ENCODE results near the gene PCSK6. TPM values are rescaled to one million over a fixed set of nuclear protein-coding genes. Genes with fewer than 3 reads are reported as not detected.
A peak's percentile ranks its signal among the peaks of the same experiment; 100 is the strongest.

Gene PCSK6
- total RNA-seq, 5 donors from 2014 or later (not counting 1 experiment from before 2014, with no cell fraction given), result 0.16 to 2.2 (median 1.3) TPM

DNA sequence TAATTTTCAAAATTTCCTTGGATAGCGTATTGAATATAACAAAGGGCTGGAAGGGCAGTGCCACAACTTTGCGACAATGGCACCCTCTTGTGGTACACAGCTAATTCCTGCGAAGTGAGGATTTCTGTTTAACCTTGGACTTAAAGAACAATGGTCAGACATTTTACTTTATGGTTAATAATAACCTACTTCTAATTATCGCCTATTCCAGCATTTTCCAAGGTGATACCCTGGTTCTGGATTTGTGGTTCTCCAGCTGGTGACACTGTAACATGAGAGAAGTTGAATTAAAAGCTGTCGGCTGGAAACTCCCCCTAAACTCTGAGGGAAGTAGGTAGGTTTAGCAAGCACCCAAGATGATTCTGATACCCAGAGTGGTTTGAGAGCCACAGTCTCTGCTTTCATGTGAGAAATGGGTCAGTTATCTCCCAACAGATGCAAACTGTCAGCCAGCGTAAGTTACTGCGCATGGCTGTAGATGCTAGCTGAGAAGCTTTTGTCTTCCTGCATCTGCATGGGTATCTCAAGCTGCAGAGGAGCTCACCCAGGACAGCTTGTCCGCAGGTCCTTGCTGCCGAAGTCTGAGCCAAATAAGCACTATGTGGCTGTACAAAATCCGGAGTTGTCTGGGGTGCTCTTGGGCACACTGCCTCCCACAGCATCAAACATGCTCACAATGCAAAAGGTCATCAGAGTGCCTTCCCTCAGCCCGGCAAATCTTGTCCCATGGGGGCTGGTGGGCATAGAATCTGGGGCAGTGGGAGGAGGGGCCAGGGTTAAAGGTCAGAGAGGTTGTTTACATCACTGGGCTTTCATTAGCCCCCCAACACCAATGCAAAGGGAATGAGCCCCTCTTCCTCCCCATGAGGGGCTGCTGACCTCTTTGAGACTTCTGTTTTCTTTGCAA, 231.0 kb downstream of the PCSK6 start:
- Mint-ChIP-seq H3K27ac (no peak overlapping the region), H3K27me3 (peaks cover 0 to 17% of the 10 kb centered on the region in 2 donors), H3K9me3 (no peaks in the 10 kb centered on the region), H3K4me1 (peaks cover 2 to 6% (median 4%) of the 10 kb centered on the region in 3 donors), H3K36me3 (no peaks in the 10 kb centered on the region), H3K4me3 (no peak overlapping the region)
- peak in 26 of 35 experiments; percentile 16 to 82 (median 37) for DNase-seq
- Histone ChIP-seq H3K27me3 (replicated peaks in 1 of 2; ENCODE audit: control insufficient read depth in 2 of 2, extremely low read depth in 1 of 2, insufficient read depth in 2 of 2, low read length in 1 of 2) (peaks cover 0 to 14% of the 10 kb centered on the region in 2 experiments), H3K4me3 (ENCODE audit: control insufficient read depth in 1 of 2, extremely low read depth in 1 of 2, low read length in 1 of 2) (no peak overlapping the region), H3K27ac (ENCODE audit: low read length) (no peak overlapping the region), H3K4me1 (ENCODE audit: control insufficient read depth in 1 of 2, extremely low read depth in 1 of 2, insufficient read depth in 2 of 2, low read length in 2 of 2) (no peaks in the 10 kb centered on the region), H3K36me3 (ENCODE audit: control insufficient read depth in 2 of 2, extremely low read depth in 1 of 2, insufficient read depth in 1 of 2, low read length in 1 of 2) (no peaks in the 10 kb centered on the region), H3K9me3 (no peaks in the 10 kb centered on the region)
- ChIA-PET POLR2A (no interaction called here), CTCF (interaction anchor here (0.6 to 1.7 kb wide), 20 partner anchors 9 to 246 kb away, joined by 3 to 14 read pairs (median 4); no protein-coding TSS in a partner anchor)
- peak; percentile 50 to 70 (median 66) for ATAC-seq (replicated peaks in 1 of 4)
- 88% methylated on average over 4 of the region's 11 CpGs for WGBS (ENCODE audit: insufficient coverage)

DNA sequence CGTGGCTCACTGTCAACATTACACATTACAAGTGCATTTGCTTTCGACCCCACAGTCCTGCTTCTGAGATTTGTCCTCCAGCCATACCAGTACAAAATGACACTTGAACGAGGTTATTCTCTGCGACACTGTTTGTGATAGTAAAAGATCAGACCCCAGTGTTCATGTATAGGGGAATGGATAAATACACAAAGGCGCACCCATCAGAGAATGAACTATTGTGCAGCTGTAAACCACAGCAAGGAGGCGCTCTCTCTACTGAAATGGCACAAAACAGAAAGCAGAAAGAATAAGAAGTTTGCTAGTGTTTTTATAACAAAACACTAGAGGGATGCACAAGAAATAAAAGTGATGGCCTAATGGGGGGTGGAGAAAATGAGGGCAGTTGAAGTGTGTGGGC, 232.8 kb downstream of the PCSK6 start:
- CTCF ChIA-PET, result no interaction called here
- DNase-seq (peak in 2 of 35 experiments; percentile 8 to 24), ATAC-seq (replicated peaks in 1 of 4) (no peak)
- WGBS (ENCODE audit: insufficient coverage), result no CpG with 5 or more reads among the region's 6 CpGs
- Mint-ChIP-seq H3K4me1 (peaks cover 10 to 15% (median 12%) of the 10 kb centered on the region in 3 donors), H3K4me3 (no peak overlapping the region), H3K27ac (no peak overlapping the region), H3K9me3 (no peaks in the 10 kb centered on the region), H3K27me3 (peaks cover 0 to 17% of the 10 kb centered on the region in 2 donors), H3K36me3 (no peaks in the 10 kb centered on the region)
- peaks cover 0 to 5% of the 10 kb centered on the region in 2 experiments for H3K4me1 ChIP-seq (ENCODE audit: control insufficient read depth in 1 of 2, extremely low read depth in 1 of 2, insufficient read depth in 2 of 2, low read length in 2 of 2)
- POLR2A ChIA-PET, result no interaction called here
- no peak overlapping the region for H3K27ac ChIP-seq (ENCODE audit: low read length)
- peaks cover 0 to 12% of the 10 kb centered on the region in 2 experiments for H3K27me3 ChIP-seq (replicated peaks in 1 of 2; ENCODE audit: control insufficient read depth in 2 of 2, extremely low read depth in 1 of 2, insufficient read depth in 2 of 2, low read length in 1 of 2)
- H3K9me3 ChIP-seq, result no peaks in the 10 kb centered on the region
- H3K36me3 ChIP-seq (ENCODE audit: control insufficient read depth in 2 of 2, extremely low read depth in 1 of 2, insufficient read depth in 1 of 2, low read length in 1 of 2), result no peaks in the 10 kb centered on the region
- no peak overlapping the region for H3K4me3 ChIP-seq (ENCODE audit: control insufficient read depth in 1 of 2, extremely low read depth in 1 of 2, low read length in 1 of 2)

DNA sequence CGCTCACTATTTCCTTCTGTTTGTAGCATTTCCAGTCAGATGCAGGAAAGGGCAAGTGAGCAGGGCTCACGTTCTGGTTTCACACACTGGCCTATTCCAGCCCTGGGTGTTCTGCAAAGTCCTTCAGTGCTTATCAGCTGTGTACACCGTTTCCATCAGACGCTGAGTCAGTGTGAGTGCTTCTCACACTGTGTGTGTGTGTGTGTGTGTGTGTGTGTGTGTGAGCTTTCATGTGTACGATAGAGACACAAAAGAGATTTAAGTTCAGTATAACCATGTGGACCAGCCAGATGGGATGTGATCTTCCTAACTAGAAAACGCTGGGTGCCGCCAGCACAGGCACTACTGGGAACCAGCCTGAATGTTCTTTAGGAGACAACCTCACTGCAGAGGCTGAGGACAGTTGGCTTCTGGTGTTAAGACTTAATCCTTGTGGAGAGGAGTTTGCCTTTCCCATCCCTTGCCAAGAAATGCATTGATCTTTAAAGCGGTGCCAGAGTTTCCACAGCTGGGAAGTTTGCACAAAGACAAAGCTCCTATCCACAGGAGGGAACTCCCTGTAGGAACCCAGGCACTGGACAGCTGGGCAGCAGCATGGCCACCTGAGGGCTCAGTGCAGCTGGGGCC, 233.8 kb downstream of the PCSK6 start:
- H3K36me3 Mint-ChIP-seq, result no peaks in the 10 kb centered on the region
- CTCF ChIA-PET, result interaction anchor here (0.7 to 0.9 kb wide), 3 partner anchors 25 to 189 kb away, joined by 3 to 4 read pairs (median 3); no protein-coding TSS in a partner anchor
- no peak overlapping the region for H3K4me3 ChIP-seq (ENCODE audit: control insufficient read depth in 1 of 2, extremely low read depth in 1 of 2, low read length in 1 of 2)
- peaks cover 0 to 8% of the 10 kb centered on the region in 2 experiments for H3K4me1 ChIP-seq (ENCODE audit: control insufficient read depth in 1 of 2, extremely low read depth in 1 of 2, insufficient read depth in 2 of 2, low read length in 2 of 2)
- peaks cover 0 to 17% of the 10 kb centered on the region in 2 donors for H3K27me3 Mint-ChIP-seq
- H3K4me1 Mint-ChIP-seq, result peaks cover 10 to 15% (median 13%) of the 10 kb centered on the region in 3 donors
- no peaks in the 10 kb centered on the region for H3K36me3 ChIP-seq (ENCODE audit: control insufficient read depth in 2 of 2, extremely low read depth in 1 of 2, insufficient read depth in 1 of 2, low read length in 1 of 2)
- WGBS (ENCODE audit: insufficient coverage), result 57% methylated on average over 8 of the region's 8 CpGs
- POLR2A ChIA-PET, result no interaction called here
- ATAC-seq (replicated peaks in 1 of 4) (no peak), DNase-seq (no peak)
- H3K27me3 ChIP-seq (replicated peaks in 1 of 2; ENCODE audit: control insufficient read depth in 2 of 2, extremely low read depth in 1 of 2, insufficient read depth in 2 of 2, low read length in 1 of 2), result peaks cover 0 to 10% of the 10 kb centered on the region in 2 experiments
- no peaks in the 10 kb centered on the region for H3K9me3 Mint-ChIP-seq
- no peak overlapping the region for H3K27ac ChIP-seq (ENCODE audit: low read length)
- no peak overlapping the region for H3K4me3 Mint-ChIP-seq
- H3K27ac Mint-ChIP-seq, result no peak overlapping the region
- no peaks in the 10 kb centered on the region for H3K9me3 ChIP-seq

DNA sequence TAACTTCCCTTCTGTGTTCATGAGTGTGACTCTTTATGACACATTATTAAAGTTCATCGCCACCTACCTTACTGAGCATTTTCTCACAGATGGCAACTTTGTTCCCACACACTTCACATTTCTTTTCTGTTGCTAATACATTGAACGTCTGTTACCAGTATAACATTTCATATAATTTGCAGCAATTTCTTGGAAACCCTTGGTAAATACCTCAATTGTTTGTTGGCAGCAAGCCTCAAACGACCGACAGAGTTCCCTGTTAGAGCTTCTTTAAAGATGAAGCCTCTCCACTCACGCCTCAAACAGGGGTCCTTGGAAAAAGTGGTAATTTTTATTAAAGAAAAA, 234.5 kb downstream of the PCSK6 start:
- H3K27ac Mint-ChIP-seq, result no peak overlapping the region
- Histone ChIP-seq H3K4me1 (ENCODE audit: control insufficient read depth in 1 of 2, extremely low read depth in 1 of 2, insufficient read depth in 2 of 2, low read length in 2 of 2) (peaks cover 6 to 14% of the 10 kb centered on the region in 2 experiments), H3K4me3 (ENCODE audit: control insufficient read depth in 1 of 2, extremely low read depth in 1 of 2, low read length in 1 of 2) (no peak overlapping the region), H3K27ac (ENCODE audit: low read length) (no peak overlapping the region), H3K27me3 (replicated peaks in 1 of 2; ENCODE audit: control insufficient read depth in 2 of 2, extremely low read depth in 1 of 2, insufficient read depth in 2 of 2, low read length in 1 of 2) (peaks cover 0 to 5% of the 10 kb centered on the region in 2 experiments), H3K9me3 (no peaks in the 10 kb centered on the region), H3K36me3 (ENCODE audit: control insufficient read depth in 2 of 2, extremely low read depth in 1 of 2, insufficient read depth in 1 of 2, low read length in 1 of 2) (no peaks in the 10 kb centered on the region)
- ChIA-PET POLR2A (no interaction called here), CTCF (interaction anchor here in 1 of 2 donors (0.9 kb wide), 1 partner anchor 11 kb away, joined by 3 read pairs; no protein-coding TSS in a partner anchor)
- WGBS (ENCODE audit: insufficient coverage), result no CpG with 5 or more reads among the region's 5 CpGs
- DNase-seq (no peak), ATAC-seq (replicated peaks in 1 of 4) (no peak)
- no peaks in the 10 kb centered on the region for H3K9me3 Mint-ChIP-seq
- peaks cover 0 to 14% of the 10 kb centered on the region in 2 donors for H3K27me3 Mint-ChIP-seq
- H3K36me3 Mint-ChIP-seq, result no peaks in the 10 kb centered on the region
- no peak overlapping the region for H3K4me3 Mint-ChIP-seq
- peaks cover 17 to 22% (median 20%) of the 10 kb centered on the region in 3 donors for H3K4me1 Mint-ChIP-seq

DNA sequence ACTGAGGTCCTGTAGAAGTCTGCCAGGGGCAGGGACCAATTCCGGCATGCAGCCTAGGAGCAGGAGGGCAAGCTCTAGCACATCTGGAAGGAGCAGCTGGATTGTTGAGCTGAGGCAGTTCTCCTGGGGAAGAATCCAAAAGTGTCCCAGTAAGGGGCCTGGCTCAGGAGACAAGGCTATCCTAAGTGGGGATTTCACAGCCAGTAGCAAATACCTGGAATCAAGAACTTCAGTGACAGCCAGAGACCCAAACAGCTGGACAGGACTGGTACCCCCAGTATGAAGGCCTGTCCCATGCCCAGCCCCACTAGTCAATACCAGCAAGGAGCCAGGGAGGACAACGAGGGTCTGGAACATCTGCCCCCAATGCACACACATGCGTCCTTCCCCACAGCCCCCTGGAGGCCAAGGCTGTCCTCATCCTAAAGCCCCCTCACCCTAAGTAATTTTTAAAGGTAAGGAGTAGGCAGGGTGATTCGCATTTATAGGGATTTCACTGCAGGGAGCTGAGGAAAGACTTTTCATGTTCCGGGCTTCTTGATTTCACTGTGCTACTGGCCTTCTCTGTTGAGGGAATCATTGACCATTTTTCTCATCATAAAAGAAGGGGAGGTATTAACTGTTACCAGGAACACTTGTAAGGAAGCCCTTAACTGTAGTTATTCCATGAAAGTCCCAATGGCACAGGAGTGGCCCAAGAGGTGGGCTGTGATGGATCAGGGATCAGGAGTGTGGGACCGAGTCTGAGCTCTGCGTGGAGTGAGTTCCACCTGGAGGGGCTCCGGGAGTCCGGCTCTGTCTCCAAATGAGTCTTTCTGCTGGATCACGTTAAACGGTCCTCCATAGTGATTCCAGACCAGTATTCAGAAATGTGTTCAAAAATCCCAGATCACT, 235.1 kb downstream of the PCSK6 start:
- H3K9me3 ChIP-seq, result no peaks in the 10 kb centered on the region
- no peak overlapping the region for H3K27ac Mint-ChIP-seq
- no peaks in the 10 kb centered on the region for H3K36me3 ChIP-seq (ENCODE audit: control insufficient read depth in 2 of 2, extremely low read depth in 1 of 2, insufficient read depth in 1 of 2, low read length in 1 of 2)
- ATAC-seq (replicated peaks in 1 of 4) (no peak), DNase-seq (no peak)
- H3K27me3 ChIP-seq (replicated peaks in 1 of 2; ENCODE audit: control insufficient read depth in 2 of 2, extremely low read depth in 1 of 2, insufficient read depth in 2 of 2, low read length in 1 of 2), result peaks cover 0 to 5% of the 10 kb centered on the region in 2 experiments
- ChIA-PET CTCF (interaction anchor here in 1 of 2 donors (0.9 kb wide), 1 partner anchor 10 kb away, joined by 3 read pairs; no protein-coding TSS in a partner anchor), POLR2A (no interaction called here)
- peaks cover 0 to 10% of the 10 kb centered on the region in 2 donors for H3K27me3 Mint-ChIP-seq
- H3K4me3 Mint-ChIP-seq, result no peak overlapping the region
- H3K4me1 Mint-ChIP-seq, result peaks cover 23 to 27% (median 26%) of the 10 kb centered on the region in 3 donors
- no peak overlapping the region for H3K27ac ChIP-seq (ENCODE audit: low read length)
- H3K9me3 Mint-ChIP-seq, result no peaks in the 10 kb centered on the region
- H3K4me3 ChIP-seq (ENCODE audit: control insufficient read depth in 1 of 2, extremely low read depth in 1 of 2, low read length in 1 of 2), result no peak overlapping the region
- H3K4me1 ChIP-seq (ENCODE audit: control insufficient read depth in 1 of 2, extremely low read depth in 1 of 2, insufficient read depth in 2 of 2, low read length in 2 of 2), result peaks cover 6 to 19% of the 10 kb centered on the region in 2 experiments
- 98% methylated on average over 6 of the region's 11 CpGs for WGBS (ENCODE audit: insufficient coverage)
- H3K36me3 Mint-ChIP-seq, result no peaks in the 10 kb centered on the region
